ENCODE data around the gene PLA2G2F.

PLA2G2F gene

GRCh38 chr1:20138961-20139550 is at the start of gene PLA2G2F:
Gene PLA2G2F (plus strand): TSS chr1:20139323. CDS start chr1:20139428, 105 bp downstream.
- in situ Hi-C loops (cut with HindIII; ENCODE audit: low sequenced_read_pairs), result no loop called here

GRCh38 chr1:20089328-20090077 is 49.6 kb upstream of the PLA2G2F start:
- in situ Hi-C loops (cut with HindIII; ENCODE audit: low sequenced_read_pairs), result no loop called here

- in situ Hi-C loops (cut with HindIII; ENCODE audit: low sequenced_read_pairs), result no loop called here
Observed at GRCh38 chr1:20090119-20090518, 49.0 kb upstream of the PLA2G2F start.

GRCh38 chr1:20090641-20091040 is 48.5 kb upstream of the PLA2G2F start:
- in situ Hi-C loops (cut with HindIII; ENCODE audit: low sequenced_read_pairs), result no loop called here

- in situ Hi-C loops (cut with HindIII; ENCODE audit: low sequenced_read_pairs), result no loop called here
Observed at GRCh38 chr1:20093303-20093702, 45.8 kb upstream of the PLA2G2F start.

- in situ Hi-C loops (cut with HindIII; ENCODE audit: low sequenced_read_pairs), result no loop called here
Observed at GRCh38 chr1:20093940-20094391, 45.2 kb upstream of the PLA2G2F start.

GRCh38 chr1:20095564-20096434 is 43.3 kb upstream of the PLA2G2F start:
- in situ Hi-C loops (cut with HindIII; ENCODE audit: low sequenced_read_pairs), result no loop called here

- in situ Hi-C loops (cut with HindIII; ENCODE audit: low sequenced_read_pairs), result no loop called here
Observed at GRCh38 chr1:20096840-20097447, 42.2 kb upstream of the PLA2G2F start.

- in situ Hi-C loops (cut with HindIII; ENCODE audit: low sequenced_read_pairs), result no loop called here
Observed at GRCh38 chr1:20099533-20099932, 39.6 kb upstream of the PLA2G2F start.

GRCh38 chr1:20100632-20101355 is 38.3 kb upstream of the PLA2G2F start:
- in situ Hi-C loops (cut with HindIII; ENCODE audit: low sequenced_read_pairs), result no loop called here

GRCh38 chr1:20102875-20103274 is 36.2 kb upstream of the PLA2G2F start:
- in situ Hi-C loops (cut with HindIII; ENCODE audit: low sequenced_read_pairs), result no loop called here

GRCh38 chr1:20105856-20106255 is 33.3 kb upstream of the PLA2G2F start:
- in situ Hi-C loops (cut with HindIII; ENCODE audit: low sequenced_read_pairs), result no loop called here

GRCh38 chr1:20107351-20107750 is 31.8 kb upstream of the PLA2G2F start:
- in situ Hi-C loops (cut with HindIII; ENCODE audit: low sequenced_read_pairs), result no loop called here

- in situ Hi-C loops (cut with HindIII; ENCODE audit: low sequenced_read_pairs), result no loop called here
Observed at GRCh38 chr1:20107796-20108195, 31.3 kb upstream of the PLA2G2F start.

GRCh38 chr1:20108366-20109123 is 30.6 kb upstream of the PLA2G2F start:
- in situ Hi-C loops (cut with HindIII; ENCODE audit: low sequenced_read_pairs), result no loop called here

- in situ Hi-C loops (cut with HindIII; ENCODE audit: low sequenced_read_pairs), result no loop called here
Observed at GRCh38 chr1:20109223-20109856, 29.8 kb upstream of the PLA2G2F start.

GRCh38 chr1:20110679-20111078 is 28.4 kb upstream of the PLA2G2F start:
- in situ Hi-C loops (cut with HindIII; ENCODE audit: low sequenced_read_pairs), result no loop called here

- in situ Hi-C loops (cut with HindIII; ENCODE audit: low sequenced_read_pairs), result no loop called here
Observed at GRCh38 chr1:20111452-20111851, 27.7 kb upstream of the PLA2G2F start.

GRCh38 chr1:20112279-20113000 is 26.7 kb upstream of the PLA2G2F start:
- in situ Hi-C loops (cut with HindIII; ENCODE audit: low sequenced_read_pairs), result no loop called here
